Dermis microvascular lymphatic vessel endothelial cell (primary cell): ENCODE results near the gene PPM1L. TPM values are rescaled to one million over a fixed set of nuclear protein-coding genes. Genes with fewer than 3 reads are reported as not detected.

Experiments
- DNase-seq, 2 donors: peaks; one replicate each; pipeline versions ENCODE4 v3.0.0 to v3.0.0-alpha.2; 2010; ENCODE audit warnings: low read depth in 2 of 2
- total RNA-seq: library from RNA; depleted of rRNA; stranded (reverse); fragments of >200 nt; gene quantifications from 2 replicates; pipeline ENCODE4 v1.2.1, GENCODE V29; 2014

The PPM1L gene
- total RNA-seq, 1 donor from 2014 or later: 0.51 TPM

DNA sequence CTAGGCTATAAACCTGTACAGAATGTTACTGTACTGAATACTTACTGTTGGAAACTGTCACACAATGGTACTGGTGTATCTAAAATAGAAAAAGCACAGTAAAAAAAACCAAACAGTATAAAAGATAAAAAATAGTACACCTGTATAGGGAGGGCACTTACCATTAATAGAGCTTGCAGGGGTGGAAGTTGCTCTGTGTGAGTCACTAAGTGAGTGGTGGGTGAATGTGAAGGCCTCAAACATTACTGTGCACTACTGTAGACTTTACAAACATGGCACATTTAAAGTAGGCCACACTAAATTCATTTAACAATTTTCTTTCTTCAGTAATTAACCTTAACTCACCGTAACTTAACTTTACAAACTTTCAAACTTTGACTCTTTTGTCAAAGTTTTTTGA, 327.1 kb downstream of the PPM1L start:
- DNase-seq: no peak

DNA sequence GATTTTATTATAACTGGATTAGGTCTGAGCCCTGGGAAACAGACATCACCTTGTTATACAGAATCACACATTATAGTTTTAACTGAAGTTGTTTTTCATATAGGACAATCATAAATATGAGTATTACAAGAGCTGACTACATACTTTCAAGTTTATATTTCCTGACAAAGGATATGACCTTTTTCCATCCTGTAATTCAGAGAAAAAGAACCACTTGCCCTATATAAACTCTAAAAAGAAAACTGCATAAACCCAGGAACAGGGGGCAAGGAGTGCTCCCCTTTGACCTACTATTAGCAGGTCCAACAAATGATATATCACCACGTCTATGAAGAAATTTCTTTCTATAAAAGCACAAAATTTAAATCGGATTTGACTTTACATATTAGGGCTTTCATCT, 328.2 kb downstream of the PPM1L start:
- DNase-seq: peak in 1 of 2 donors; percentile 30

DNA sequence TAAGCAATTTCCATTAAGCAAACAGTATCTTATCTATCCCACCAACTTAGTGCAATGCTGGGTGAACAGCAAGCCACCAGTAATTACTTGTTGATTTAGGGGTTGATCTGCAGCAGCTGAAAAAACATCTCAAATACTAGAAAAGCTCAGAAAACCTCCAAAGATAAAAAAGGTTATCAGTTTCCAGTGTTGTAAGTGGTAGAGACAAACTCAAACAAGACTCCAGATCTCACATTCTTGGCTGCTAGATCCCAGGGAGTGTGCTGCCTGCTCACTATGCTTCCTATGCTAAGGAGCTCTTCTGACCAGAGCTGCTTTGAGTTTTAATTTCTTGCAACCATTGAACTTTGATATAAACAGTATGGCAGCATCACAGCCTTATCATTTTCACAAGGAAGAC, 337.9 kb downstream of the PPM1L start:
- DNase-seq: peak in 1 of 2 donors; percentile 12

DNA sequence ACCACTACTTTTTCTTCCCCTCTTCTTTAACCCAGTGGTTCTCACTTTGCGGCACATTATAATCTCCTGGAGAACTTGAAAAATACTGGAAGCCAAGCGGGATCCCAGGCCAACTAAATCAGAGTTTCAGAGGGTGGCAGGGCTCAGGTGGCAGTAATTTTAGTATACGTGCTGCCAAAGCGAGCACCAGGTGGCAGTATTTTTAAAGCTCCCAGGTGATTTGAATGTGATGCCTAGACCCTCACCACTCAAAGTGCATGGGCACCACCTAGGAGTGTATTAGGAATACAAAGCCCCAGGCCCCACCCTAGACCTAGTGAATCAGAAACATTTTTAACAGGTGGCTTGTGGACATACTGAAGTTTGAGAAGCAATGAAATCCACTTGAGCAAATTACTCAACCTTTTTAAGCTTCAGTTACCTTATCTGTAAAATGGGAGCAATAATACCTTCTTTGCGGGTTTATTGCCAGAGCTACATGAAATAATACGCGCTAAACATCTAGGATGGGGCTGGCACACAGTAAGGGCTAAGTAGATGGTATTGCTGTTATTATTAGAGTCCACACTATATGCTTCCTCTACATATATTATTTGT, 340.8 kb downstream of the PPM1L start:
- DNase-seq: peak; percentile 14 to 48

DNA sequence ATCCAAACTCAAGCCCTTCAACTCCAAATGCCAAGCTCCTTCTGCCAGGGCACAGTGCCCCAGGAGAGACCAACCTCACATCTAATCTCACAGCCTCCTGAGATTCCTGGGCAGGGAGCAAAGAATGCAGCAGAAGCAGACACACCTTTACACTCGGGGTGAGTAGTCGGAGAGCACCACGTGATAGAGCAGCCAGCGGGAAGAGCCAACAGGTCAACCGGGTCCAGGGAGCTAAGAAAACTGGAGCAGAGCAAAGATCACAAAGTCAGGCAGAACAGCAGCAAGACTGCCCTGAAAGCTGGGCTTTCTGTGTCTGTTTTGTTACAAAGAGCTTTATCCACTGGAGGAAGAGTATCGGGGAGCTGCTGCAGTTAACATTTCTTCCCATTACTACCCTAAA, 345.0 kb downstream of the PPM1L start:
- DNase-seq: no peak

DNA sequence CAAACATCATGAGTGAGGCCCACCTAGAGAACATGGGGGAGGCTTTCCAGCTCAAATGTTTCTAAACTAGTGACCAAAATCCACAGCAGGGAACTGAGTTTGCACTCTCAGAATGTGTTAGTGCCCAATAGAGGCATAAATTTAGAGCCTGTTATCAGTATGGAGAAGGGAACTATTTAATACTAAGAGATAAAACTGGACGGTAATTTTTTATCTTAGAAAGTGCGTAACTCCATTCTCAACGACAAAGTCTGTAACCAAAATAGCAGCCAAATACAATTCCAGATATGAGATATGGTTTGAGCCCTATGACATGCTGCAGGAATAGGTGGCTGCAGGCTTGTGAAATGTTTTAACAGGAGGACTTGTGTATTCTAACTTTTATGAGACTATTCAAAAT, 345.6 kb downstream of the PPM1L start:
- DNase-seq: no peak

DNA sequence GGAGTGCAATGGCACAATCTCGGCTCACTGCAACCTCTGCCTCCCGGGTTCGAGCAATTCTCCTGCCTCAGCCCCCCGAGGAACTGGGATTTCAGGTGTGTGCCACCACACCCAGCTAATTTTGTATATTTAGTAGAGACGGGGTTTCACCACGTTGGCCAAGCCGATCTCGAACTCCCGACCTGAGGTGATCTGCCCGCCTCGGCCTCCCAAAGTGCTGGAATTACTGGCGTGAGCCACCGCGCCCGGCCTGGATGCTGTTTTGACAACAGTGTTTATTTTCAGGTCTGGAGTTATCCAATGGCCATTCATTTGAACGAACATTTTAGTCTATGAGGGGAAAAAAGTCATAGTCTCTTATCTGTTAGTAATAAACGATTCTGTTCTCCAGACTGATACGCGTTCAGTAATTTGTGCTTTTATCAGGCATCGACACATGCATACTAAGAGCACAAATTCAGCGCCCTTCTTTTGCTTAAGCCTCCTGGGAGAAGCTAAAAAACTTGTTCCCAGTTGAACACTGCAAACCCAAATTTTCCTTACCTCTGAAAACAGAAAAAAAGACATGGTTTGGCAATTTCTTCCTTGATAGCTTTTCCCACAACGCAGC, 347.9 kb downstream of the PPM1L start:
- no peak for DNase-seq

DNA sequence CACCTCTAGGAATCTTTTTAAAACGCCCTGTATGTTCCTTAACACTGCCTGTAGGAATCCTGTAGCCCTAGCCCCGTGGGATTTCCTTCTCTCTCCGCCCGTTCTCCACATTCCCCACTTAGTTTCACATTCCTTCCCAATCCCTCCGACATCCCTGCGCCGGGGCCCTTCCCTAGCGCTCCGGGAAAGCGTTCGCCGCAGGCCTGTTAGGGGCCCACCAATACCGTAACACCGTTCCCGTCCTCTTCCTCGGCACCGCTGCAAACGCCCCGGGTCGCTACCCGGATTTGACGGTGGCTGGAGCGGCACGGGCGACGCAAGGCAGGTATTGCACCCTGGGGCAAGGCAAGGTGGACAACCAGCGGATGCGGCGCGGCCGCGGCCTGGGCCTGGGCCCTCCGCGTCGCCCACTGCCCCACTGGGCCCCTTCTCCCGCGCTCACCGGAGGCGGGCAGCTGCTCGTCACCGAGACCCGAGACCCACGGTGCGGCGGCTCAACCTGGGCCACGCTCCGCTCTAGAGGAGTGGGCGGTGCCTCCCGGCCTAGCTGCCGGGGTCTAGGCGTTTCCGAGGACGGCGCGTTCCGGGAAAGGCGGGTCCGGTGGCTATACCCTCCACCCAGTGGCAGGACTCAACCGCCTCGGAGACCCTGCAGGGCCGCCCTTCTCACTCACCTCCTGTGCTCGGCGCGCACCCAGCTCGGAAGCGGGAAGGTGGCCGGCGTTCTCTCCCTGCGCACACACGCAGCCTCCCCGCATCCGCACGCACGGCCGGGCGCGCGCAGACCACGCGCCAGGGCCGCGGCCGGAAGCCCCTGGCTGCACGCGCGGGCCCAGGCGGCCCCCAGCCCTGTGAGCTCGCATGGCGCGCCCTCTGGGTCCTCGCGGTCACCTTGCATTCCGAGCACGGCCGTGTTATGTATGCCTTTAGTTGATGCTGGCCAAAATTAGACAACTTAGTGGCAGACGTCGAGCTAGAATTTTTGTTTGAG, 348.8 kb downstream of the PPM1L start, which contains the start of gene B3GALNT1:
B3GALNT1 (minus strand) TSS at position 789 of the 991 bp plus-strand sequence. CDS start 18,595 bp downstream, outside the sequence.
- DNase-seq: peak; percentile 10 to 46

DNA sequence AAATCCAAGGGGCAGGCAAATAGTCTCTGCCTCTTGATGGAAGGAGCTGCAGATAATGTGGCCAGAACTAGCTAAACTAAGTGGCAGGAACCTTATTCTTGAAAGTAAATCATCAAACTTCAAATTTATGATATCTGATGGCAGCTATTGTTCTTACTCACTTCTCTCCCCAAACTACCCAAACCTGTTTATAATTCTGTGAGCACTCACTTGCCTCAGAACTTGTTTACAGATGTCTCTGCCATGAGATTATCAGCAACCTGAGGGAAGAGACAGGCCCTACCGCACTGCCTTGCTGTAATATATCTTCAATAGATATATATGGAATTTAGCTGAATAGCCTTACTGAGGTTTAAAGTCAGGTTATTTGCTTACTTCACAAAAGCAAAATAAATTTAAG, 351.3 kb downstream of the PPM1L start:
- no peak for DNase-seq

DNA sequence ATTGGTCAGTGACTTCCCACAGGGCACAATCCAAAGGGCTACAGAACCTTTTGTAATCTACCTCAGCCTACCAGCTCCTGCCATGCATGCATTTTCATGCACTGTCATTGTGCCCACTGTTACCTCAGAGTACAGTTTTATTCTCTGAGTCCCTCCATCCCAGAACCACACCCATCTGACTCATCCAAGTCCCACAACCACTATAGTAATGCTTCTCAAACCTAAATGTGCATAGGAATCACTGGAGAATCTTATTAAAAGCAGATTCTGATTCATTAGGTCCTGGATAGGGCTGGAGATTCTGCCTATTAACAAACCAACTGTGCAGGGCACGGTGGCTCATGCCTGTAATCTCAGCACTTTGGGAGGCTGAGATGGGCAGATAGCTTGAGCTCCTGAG, 352.8 kb downstream of the PPM1L start:
- no peak for DNase-seq

DNA sequence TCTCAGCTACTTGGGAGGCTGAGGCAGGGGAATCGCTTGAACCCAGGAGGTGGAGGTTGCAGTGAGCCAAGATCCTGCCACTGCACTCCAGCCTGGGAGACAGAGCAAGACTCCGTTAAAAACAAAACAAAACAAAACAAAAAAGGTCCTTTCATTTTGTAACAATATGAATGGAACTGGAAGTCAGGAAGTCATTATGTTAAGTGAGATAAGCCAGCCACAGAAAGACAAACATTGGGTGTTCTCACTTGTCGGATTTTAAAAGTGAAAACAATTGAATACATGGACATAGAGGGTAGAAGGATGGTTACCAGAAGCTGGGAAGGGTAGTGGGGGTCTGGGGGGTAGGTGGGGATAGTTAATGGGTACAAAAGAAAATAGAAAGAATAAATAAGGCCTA, 361.6 kb downstream of the PPM1L start:
- peak; percentile 11 to 69 for DNase-seq

DNA sequence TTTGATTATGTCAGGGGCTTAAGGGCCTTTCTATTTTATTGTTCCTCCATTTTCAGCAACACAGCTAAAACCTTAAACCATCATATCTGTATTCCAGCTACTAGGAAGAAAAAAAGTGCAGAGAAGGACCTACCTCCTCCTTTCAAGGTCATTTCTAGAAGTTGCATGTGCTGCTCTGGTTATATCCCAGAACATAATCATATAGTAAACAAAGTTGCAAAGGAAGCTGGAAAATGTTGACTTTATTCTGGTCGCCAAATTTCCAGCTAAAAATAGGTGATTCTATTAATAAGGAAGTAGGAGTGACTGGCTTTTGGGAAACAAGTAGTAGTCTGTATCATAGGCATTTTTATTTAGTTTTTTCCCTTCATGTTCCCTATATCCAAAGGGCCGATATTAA, 370.5 kb downstream of the PPM1L start:
- DNase-seq: no peak

Other genes with a start within 250 kb of the PPM1L start
- gene KPNA4, start 190.7 kb upstream of the PPM1L start, total RNA-seq: 22.3 and 25.4 TPM in 2 replicates
- not detected in 2 replicates for gene ARL14, start 79.1 kb upstream of the PPM1L start, total RNA-seq